ENCODE results near the gene POU3F3. TPM values are rescaled to one million over a fixed set of nuclear protein-coding genes. Genes with fewer than 3 reads are reported as not detected.

Gene POU3F3
- total RNA-seq, 2 experiments from 2014 or later = 2.7 to 3.1 TPM

GRCh38 chr2:104812286-104812685 lies 41.6 kb upstream of the POU3F3 start:
- Histone ChIP-seq H3K4me2 (ENCODE audit: low read length) (no peak overlapping the region), H3K4me1 (ENCODE audit: insufficient read depth, low read length, poor library complexity, severe bottlenecking) (no peaks in the 10 kb centered on the region), H4K20me1 (ENCODE audit: insufficient read depth, low read length) (no peaks in the 10 kb centered on the region), H3K4me3 (ENCODE audit: low read depth, low read length, poor library complexity, severe bottlenecking) (no peak overlapping the region), H3K79me2 (ENCODE audit: insufficient read depth, low read depth, low read length) (no peaks in the 10 kb centered on the region), H2AFZ (ENCODE audit: low read length) (no peak overlapping the region), H3K9me2 (ENCODE audit: insufficient read depth, low read length) (no peaks in the 10 kb centered on the region), H3K36me3 (ENCODE audit: insufficient read depth, low read length) (no peaks in the 10 kb centered on the region), H3K27ac (ENCODE audit: low read depth, low read length, poor library complexity, severe bottlenecking) (no peak overlapping the region), H3K9me3 (ENCODE audit: low read length) (no peaks in the 10 kb centered on the region)
- intact Hi-C loops (cut with micrococcal nuclease; ENCODE audit: unreplicated experiment) = no loop called here
- TF ChIP-seq EZH2phosphoT487 (IDR thresholded peaks at IDR 0.05; ENCODE audit: borderline replicate concordance, low read depth, low read length) = no peak
- TF ChIP-seq CTCF (conservative IDR thresholded peaks at IDR 0.05; ENCODE audit: low read length) = no peak
- CTCF ChIA-PET (ENCODE audit: unreplicated experiment) = no interaction called here
- POLR2A ChIA-PET = no interaction called here
- no peak for DNase-seq (ENCODE audit: low spot score)
- no TSS peak for BruUV-seq (replicated peaks)

GRCh38 chr2:104816143-104816542 lies 37.8 kb upstream of the POU3F3 start:
- no peaks in the 10 kb centered on the region for H4K20me1 ChIP-seq (ENCODE audit: insufficient read depth, low read length)
- TF ChIP-seq CTCF (conservative IDR thresholded peaks at IDR 0.05; ENCODE audit: low read length) (no peak), EZH2phosphoT487 (IDR thresholded peaks at IDR 0.05; ENCODE audit: borderline replicate concordance, low read depth, low read length) (no peak)
- intact Hi-C loops (cut with micrococcal nuclease; ENCODE audit: unreplicated experiment) = no loop called here
- no peaks in the 10 kb centered on the region for H3K79me2 ChIP-seq (ENCODE audit: insufficient read depth, low read depth, low read length)
- no TSS peak for BruUV-seq (replicated peaks)
- ChIA-PET POLR2A (no interaction called here), CTCF (ENCODE audit: unreplicated experiment) (no interaction called here)
- no peak overlapping the region for H2AFZ ChIP-seq (ENCODE audit: low read length)
- no peak overlapping the region for H3K27ac ChIP-seq (ENCODE audit: low read depth, low read length, poor library complexity, severe bottlenecking)
- no peak for DNase-seq (ENCODE audit: low spot score)
- H3K4me1 ChIP-seq (ENCODE audit: insufficient read depth, low read length, poor library complexity, severe bottlenecking) = no peaks in the 10 kb centered on the region
- H3K4me2 ChIP-seq (ENCODE audit: low read length) = no peak overlapping the region
- H3K4me3 ChIP-seq (ENCODE audit: low read depth, low read length, poor library complexity, severe bottlenecking) = no peak overlapping the region
- no peaks in the 10 kb centered on the region for H3K9me2 ChIP-seq (ENCODE audit: insufficient read depth, low read length)
- H3K9me3 ChIP-seq (ENCODE audit: low read length) = no peaks in the 10 kb centered on the region
- no peaks in the 10 kb centered on the region for H3K36me3 ChIP-seq (ENCODE audit: insufficient read depth, low read length)

- Histone ChIP-seq H3K79me2 (ENCODE audit: insufficient read depth, low read depth, low read length) (no peaks in the 10 kb centered on the region), H3K27ac (ENCODE audit: low read depth, low read length, poor library complexity, severe bottlenecking) (no peak overlapping the region), H3K4me1 (ENCODE audit: insufficient read depth, low read length, poor library complexity, severe bottlenecking) (no peaks in the 10 kb centered on the region), H3K4me2 (ENCODE audit: low read length) (no peak overlapping the region), H4K20me1 (ENCODE audit: insufficient read depth, low read length) (no peaks in the 10 kb centered on the region), H3K9me3 (ENCODE audit: low read length) (no peaks in the 10 kb centered on the region), H3K36me3 (ENCODE audit: insufficient read depth, low read length) (no peaks in the 10 kb centered on the region), H2AFZ (ENCODE audit: low read length) (no peak overlapping the region), H3K9me2 (ENCODE audit: insufficient read depth, low read length) (no peaks in the 10 kb centered on the region), H3K4me3 (ENCODE audit: low read depth, low read length, poor library complexity, severe bottlenecking) (no peak overlapping the region)
- no TSS peak for BruUV-seq (replicated peaks)
- TF ChIP-seq EZH2phosphoT487 (IDR thresholded peaks at IDR 0.05; ENCODE audit: borderline replicate concordance, low read depth, low read length) = no peak
- no peak for TF ChIP-seq CTCF (conservative IDR thresholded peaks at IDR 0.05; ENCODE audit: low read length)
- no peak for DNase-seq (ENCODE audit: low spot score)
- ChIA-PET CTCF (ENCODE audit: unreplicated experiment) (no interaction called here), POLR2A (interaction anchor here (1.1 kb wide), 1 partner anchor 9 kb away, joined by 3 read pairs; no protein-coding TSS in a partner anchor)
- intact Hi-C loops (cut with micrococcal nuclease; ENCODE audit: unreplicated experiment) = no loop called here
Observed at GRCh38 chr2:104818264-104818663, 35.7 kb upstream of the POU3F3 start.
